Mucosa of descending colon (tissue), 3 donors: ENCODE data around the gene DCAF4. TPM values are rescaled to one million over a fixed set of nuclear protein-coding genes. Genes with fewer than 3 reads are reported as not detected.

Source experiments
- ATAC-seq: fragments of 200-7000 bp; cut with Tn5 transposase; one replicate; pipeline ENCODE4 v1.9.1; 2020; ENCODE audit warnings: mild to moderate bottlenecking, moderate library complexity
- DNase-seq, 3 donors: peaks; one replicate each; pipeline ENCODE4 v3.0.0-alpha.2; 2020
- H3K36me3 ChIP-seq: fragments of 200-600 bp; one replicate; pipeline ENCODE4 v1.8.0; 2021; ENCODE audit warnings: low read depth, mild to moderate bottlenecking
- H3K4me1 ChIP-seq: fragments of 200-600 bp; one replicate; pipeline ENCODE4 v1.8.0; 2021; ENCODE audit warnings: low read depth, mild to moderate bottlenecking
- H3K4me3 ChIP-seq: fragments of 200-600 bp; one replicate; pipeline ENCODE4 v1.8.0; 2021; ENCODE audit warnings: mild to moderate bottlenecking
- H3K9me3 ChIP-seq: fragments of 200-600 bp; one replicate; pipeline ENCODE4 v1.8.0; 2021; ENCODE audit warnings: mild to moderate bottlenecking
- CTCF ChIP-seq: fragments of 200-600 bp; IDR thresholded peaks from one replicate; pipeline ENCODE4 v1.8.0; 2022; ENCODE audit warnings: antibody characterized with exemption, mild to moderate bottlenecking
- intact Hi-C, 2 donors: fragments of 100-400 bp; cut with DNase I in 1 of 2; cut with micrococcal nuclease in 1 of 2; formaldehyde crosslinking; loops; one replicate each; pipeline versions ENCODE4 v1.11.0 to v1.11.1; 2022; cut with DNase I, micrococcal nuclease
- total RNA-seq, 3 donors: library from RNA; stranded (reverse); fragmentation: NEBNext Ultra II Directional in 2 of 3; extraction: Animal tissue kit (Norgen Biotek cat#: 25700) in 2 of 3; gene quantifications; one replicate each; pipeline versions ENCODE4 v1.2.1 to v1.2.4, GENCODE V29; 2021 to 2023
- donor health status: DM: no; HTN: no; CAD: no; lungs with moderate emphysema.
- donor health status: DM: no; HTN: no; CAD: no.
- donor health status: DM: no; HTN: yes; CAD: no.

The DCAF4 gene
- total RNA-seq, 3 donors from 2014 or later: 13.9 to 27.0 (median 15.7) TPM

DNA sequence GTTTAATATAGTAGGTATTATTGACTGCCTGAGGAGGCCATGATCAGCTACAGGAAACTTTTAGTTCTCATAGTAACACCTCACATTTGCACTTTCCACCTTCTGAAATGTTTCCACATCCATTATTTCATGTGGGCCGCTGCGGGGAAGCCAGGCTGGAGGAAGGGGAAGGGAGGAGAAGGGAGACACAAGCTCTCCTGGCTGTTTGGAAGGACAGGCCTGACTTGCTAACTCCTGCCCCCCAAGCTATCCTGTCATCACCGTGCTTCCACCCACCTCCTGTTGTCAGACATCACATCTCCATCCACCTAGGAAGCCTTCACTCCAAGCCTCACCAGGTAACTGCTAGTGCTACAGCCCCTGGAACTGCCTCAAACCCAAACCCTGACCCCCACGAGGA lies 41.9 kb upstream of the DCAF4 start:
- Histone ChIP-seq H3K4me1 (no peaks in the 10 kb centered on the region), H3K4me3 (no peak overlapping the region), H3K36me3 (no peaks in the 10 kb centered on the region), H3K9me3 (no peaks in the 10 kb centered on the region)
- ATAC-seq (no peak), DNase-seq (no peak)
- intact Hi-C loops: no loop called here
- TF ChIP-seq CTCF: no peak

DNA sequence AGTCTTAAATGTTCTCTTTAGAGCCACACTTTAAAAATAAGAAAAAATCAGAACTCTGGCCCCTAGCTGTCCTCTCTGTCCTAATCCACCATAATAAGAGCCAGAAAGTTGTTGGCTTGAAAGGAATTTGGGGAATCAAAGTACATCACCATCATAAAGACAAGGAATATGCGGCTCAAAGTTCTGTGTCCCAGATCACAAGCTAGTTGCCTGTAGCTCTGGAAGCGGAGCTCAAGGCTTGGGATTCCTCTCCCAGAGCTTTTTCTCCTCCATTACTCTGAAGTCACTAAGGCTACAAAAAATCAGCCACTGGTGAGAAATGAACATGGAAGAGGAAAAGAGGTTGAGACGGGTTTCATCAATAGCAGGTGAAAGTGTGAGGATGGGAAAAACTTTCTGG lies 38.8 kb upstream of the DCAF4 start:
- no peak for ATAC-seq
- DNase-seq: no peak
- peaks cover 9% of the 10 kb centered on the region for H3K4me1 ChIP-seq
- H3K36me3 ChIP-seq: no peaks in the 10 kb centered on the region
- intact Hi-C loops: no loop called here
- no peak for TF ChIP-seq CTCF
- H3K4me3 ChIP-seq: no peak overlapping the region
- H3K9me3 ChIP-seq: no peaks in the 10 kb centered on the region

GRCh38 chr14:72888192-72888591 lies 38.1 kb upstream of the DCAF4 start:
- H3K36me3 ChIP-seq: no peaks in the 10 kb centered on the region
- intact Hi-C loops: no loop called here
- TF ChIP-seq CTCF: no peak
- no peaks in the 10 kb centered on the region for H3K9me3 ChIP-seq
- ATAC-seq: no peak
- DNase-seq: no peak
- no peak overlapping the region for H3K4me3 ChIP-seq
- H3K4me1 ChIP-seq: peaks cover 10% of the 10 kb centered on the region

DNA sequence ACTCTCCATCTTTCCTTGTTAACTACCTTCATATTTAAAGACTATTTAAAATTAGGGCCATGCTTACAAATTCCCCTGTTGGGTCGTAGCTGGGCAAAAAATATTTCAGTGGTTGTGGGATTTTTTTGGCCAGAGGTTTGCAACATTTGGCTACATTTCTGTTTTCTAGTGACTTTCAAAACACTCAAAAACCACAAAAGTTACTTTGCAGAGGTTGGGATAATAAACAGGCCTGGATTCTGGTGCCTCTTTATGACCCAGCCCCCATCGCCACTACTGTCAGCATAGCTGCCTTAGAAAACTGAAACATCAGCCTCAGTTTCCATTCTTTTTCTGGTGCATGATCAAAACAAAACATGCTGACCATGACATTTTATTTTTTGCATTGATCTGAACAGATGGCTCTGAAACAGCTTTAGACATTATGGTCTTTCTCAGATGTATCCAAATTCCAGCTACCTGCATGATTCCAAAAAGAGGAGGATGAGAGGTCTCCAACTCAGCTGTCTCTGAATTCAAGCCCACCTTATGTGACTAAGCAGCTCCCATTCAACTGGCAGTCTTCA lies 37.5 kb upstream of the DCAF4 start:
- H3K4me1 ChIP-seq: peaks cover 10% of the 10 kb centered on the region
- no peak overlapping the region for H3K4me3 ChIP-seq
- no peaks in the 10 kb centered on the region for H3K9me3 ChIP-seq
- no peak for ATAC-seq
- no peaks in the 10 kb centered on the region for H3K36me3 ChIP-seq
- DNase-seq: no peak
- no peak for TF ChIP-seq CTCF
- intact Hi-C loops: no loop called here

DNA sequence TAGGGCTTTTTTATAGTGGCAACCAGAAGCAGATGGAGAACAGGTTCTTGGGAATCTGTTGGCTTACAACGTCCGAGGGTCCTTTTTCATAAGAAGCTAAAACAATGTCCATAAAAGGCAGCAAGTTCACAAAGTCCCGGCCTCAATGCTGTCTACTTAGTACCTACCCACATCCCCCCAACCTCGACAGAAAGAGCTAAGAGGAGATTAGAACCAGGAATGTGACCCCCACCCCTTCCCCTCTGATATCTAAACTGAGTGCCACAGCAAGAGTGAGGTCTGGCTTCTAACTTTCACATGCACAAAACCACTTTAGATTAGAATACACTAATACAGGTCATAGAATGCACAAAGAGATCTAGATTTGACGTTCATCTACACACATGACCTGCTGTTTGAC lies 36.9 kb upstream of the DCAF4 start:
- peaks cover 10% of the 10 kb centered on the region for H3K4me1 ChIP-seq
- no peak for DNase-seq
- no peaks in the 10 kb centered on the region for H3K36me3 ChIP-seq
- no peak for ATAC-seq
- TF ChIP-seq CTCF: no peak
- intact Hi-C loops: no loop called here
- H3K4me3 ChIP-seq: no peak overlapping the region
- no peaks in the 10 kb centered on the region for H3K9me3 ChIP-seq

DNA sequence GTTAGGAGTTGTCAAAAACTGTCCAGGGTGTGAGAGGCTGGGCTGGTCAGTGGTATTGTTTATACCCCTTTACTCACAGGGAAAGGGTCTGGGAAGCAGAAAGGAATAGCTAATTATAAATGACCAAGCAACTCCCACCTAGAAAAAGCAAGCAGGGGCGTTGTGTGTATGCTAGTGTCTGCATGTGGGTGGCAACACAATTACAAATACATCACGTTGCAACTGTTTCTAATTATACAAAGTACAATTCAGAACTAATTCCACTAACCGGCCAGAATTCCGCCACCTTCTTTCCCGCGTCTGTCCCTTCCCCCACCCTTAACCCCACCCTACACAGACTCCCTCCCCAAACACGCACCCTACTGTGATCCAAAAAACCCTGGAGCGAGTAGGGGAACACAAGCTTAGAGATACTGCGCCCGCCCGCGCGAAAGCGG lies 34.6 kb upstream of the DCAF4 start:
- Histone ChIP-seq H3K9me3 (no peaks in the 10 kb centered on the region), H3K4me3 (no peak overlapping the region), H3K4me1 (peaks cover 10% of the 10 kb centered on the region), H3K36me3 (no peaks in the 10 kb centered on the region)
- ATAC-seq (no peak), DNase-seq (no peak)
- intact Hi-C loops: no loop called here
- no peak for TF ChIP-seq CTCF
